HG03175 (cell line): ENCODE measurements around the gene CD6.

Experiments
- ATAC-seq: cut with Tn5 transposase; IDR thresholded peaks from one replicate; pipeline ENCODE4 v1.9.1; 2021; ENCODE audit warnings: mild to moderate bottlenecking, moderate library complexity; ENCODE audit not compliant: unreplicated experiment

Gene CD6

GRCh38 chr11:60971520-60971919, at the start of gene CD6:
Gene CD6 (plus strand): TSS chr11:60971680. CDS start chr11:60971866, 186 bp downstream.
- no peak for ATAC-seq

- no peak for ATAC-seq
These were observed 49.6 kb upstream of the CD6 start for GRCh38 chr11:60921777-60922335.

- ATAC-seq = no peak
These were observed 48.6 kb upstream of the CD6 start for GRCh38 chr11:60922906-60923305.

GRCh38 chr11:60923326-60923725, 48.2 kb upstream of the CD6 start:
- ATAC-seq = no peak

- ATAC-seq = no peak
These were observed 47.7 kb upstream of the CD6 start for GRCh38 chr11:60923800-60924109.

GRCh38 chr11:60924110-60924905, 47.2 kb upstream of the CD6 start, which contains the start of gene TMEM132A:
Gene TMEM132A (plus strand): TSS chr11:60924460. CDS start chr11:60924634, 174 bp downstream.
- no peak for ATAC-seq

GRCh38 chr11:60924906-60925853, 46.3 kb upstream of the CD6 start:
- ATAC-seq = no peak

GRCh38 chr11:60925868-60926267, 45.6 kb upstream of the CD6 start:
- no peak for ATAC-seq

- ATAC-seq = no peak
These were observed 45.0 kb upstream of the CD6 start for GRCh38 chr11:60926500-60926899.

GRCh38 chr11:60927061-60927592, 44.4 kb upstream of the CD6 start:
- ATAC-seq = no peak

- no peak for ATAC-seq
These were observed 43.9 kb upstream of the CD6 start for GRCh38 chr11:60927600-60927999.

GRCh38 chr11:60928563-60929001, 42.9 kb upstream of the CD6 start:
- ATAC-seq = no peak

- no peak for ATAC-seq
These were observed 41.7 kb upstream of the CD6 start for GRCh38 chr11:60929764-60930163.

GRCh38 chr11:60930394-60930793, 41.1 kb upstream of the CD6 start:
- ATAC-seq = no peak

GRCh38 chr11:60931917-60932316, 39.6 kb upstream of the CD6 start:
- ATAC-seq = no peak

GRCh38 chr11:60932605-60933356, 38.7 kb upstream of the CD6 start:
- no peak for ATAC-seq

- ATAC-seq = no peak
These were observed 37.9 kb upstream of the CD6 start for GRCh38 chr11:60933416-60934123.

GRCh38 chr11:60934124-60934789, 37.2 kb upstream of the CD6 start:
- ATAC-seq = no peak
